ENCODE measurements around the gene HTRA2. TPM values are rescaled to one million over a fixed set of nuclear protein-coding genes. Genes with fewer than 3 reads are reported as not detected.

HTRA2 gene
- total RNA-seq, 1 donor from 2014 or later: 24.2 TPM

- no peak for DNase-seq (ENCODE audit: low spot score)
- peaks cover 66% of the 10 kb centered on the region for H3K4me1 Mint-ChIP-seq (ENCODE audit: low read depth)
- no peaks in the 10 kb centered on the region for H3K27me3 Mint-ChIP-seq (ENCODE audit: low read depth)
- TF ChIP-seq CTCF (IDR thresholded peaks at IDR 0.05): no peak
- H3K27ac Mint-ChIP-seq (ENCODE audit: unreplicated experiment): peak within 1 kb of the TSS; percentile 97
- H3K36me3 Mint-ChIP-seq (ENCODE audit: low read depth): peaks cover 9% of the 10 kb centered on the region
- H3K9me3 Mint-ChIP-seq (ENCODE audit: low read depth): no peaks in the 10 kb centered on the region
- H3K4me3 Mint-ChIP-seq (ENCODE audit: unreplicated experiment): peak within 1 kb of the TSS; percentile 97
Measured at GRCh38 chr2:74553892-74554819, 24.4 kb downstream of the HTRA2 start, which contains the start of the genes DOK1 and LOXL3. Gene DOK1, plus strand, starts transcription at chr2:74554720. Its CDS starts 35 bp downstream, at chr2:74554755. Gene LOXL3, minus strand, starts transcription at chr2:74553942. Its CDS starts 1,308 bp downstream, at chr2:74552634.

- Mint-ChIP-seq H3K27me3 (ENCODE audit: low read depth) (no peaks in the 10 kb centered on the region), H3K9me3 (ENCODE audit: low read depth) (no peaks in the 10 kb centered on the region), H3K4me1 (ENCODE audit: low read depth) (peaks cover 59% of the 10 kb centered on the region), H3K4me3 (ENCODE audit: unreplicated experiment) (peak overlapping the region; percentile 97), H3K27ac (ENCODE audit: unreplicated experiment) (peak overlapping the region; percentile 87), H3K36me3 (ENCODE audit: low read depth) (peaks cover 9% of the 10 kb centered on the region)
- TF ChIP-seq CTCF (IDR thresholded peaks at IDR 0.05): peak; percentile 32
- DNase-seq (ENCODE audit: low spot score): no peak
Measured at GRCh38 chr2:74554820-74555531, 25.2 kb downstream of the HTRA2 start.

GRCh38 chr2:74555610-74556103 lies 25.9 kb downstream of the HTRA2 start:
- H3K36me3 Mint-ChIP-seq (ENCODE audit: low read depth): peaks cover 7% of the 10 kb centered on the region
- H3K27me3 Mint-ChIP-seq (ENCODE audit: low read depth): no peaks in the 10 kb centered on the region
- peak overlapping the region; percentile 97 for H3K4me3 Mint-ChIP-seq (ENCODE audit: unreplicated experiment)
- no peak for DNase-seq (ENCODE audit: low spot score)
- no peak for TF ChIP-seq CTCF (IDR thresholded peaks at IDR 0.05)
- peak overlapping the region; percentile 87 for H3K27ac Mint-ChIP-seq (ENCODE audit: unreplicated experiment)
- H3K4me1 Mint-ChIP-seq (ENCODE audit: low read depth): peaks cover 59% of the 10 kb centered on the region
- H3K9me3 Mint-ChIP-seq (ENCODE audit: low read depth): no peaks in the 10 kb centered on the region

- peaks cover 7% of the 10 kb centered on the region for H3K36me3 Mint-ChIP-seq (ENCODE audit: low read depth)
- H3K9me3 Mint-ChIP-seq (ENCODE audit: low read depth): no peaks in the 10 kb centered on the region
- no peak for DNase-seq (ENCODE audit: low spot score)
- no peak for TF ChIP-seq CTCF (IDR thresholded peaks at IDR 0.05)
- H3K27me3 Mint-ChIP-seq (ENCODE audit: low read depth): no peaks in the 10 kb centered on the region
- peak overlapping the region; percentile 97 for H3K4me3 Mint-ChIP-seq (ENCODE audit: unreplicated experiment)
- H3K27ac Mint-ChIP-seq (ENCODE audit: unreplicated experiment): no peak overlapping the region
- H3K4me1 Mint-ChIP-seq (ENCODE audit: low read depth): peaks cover 55% of the 10 kb centered on the region
Measured at GRCh38 chr2:74556159-74556558, 26.4 kb downstream of the HTRA2 start.

- H3K4me3 Mint-ChIP-seq (ENCODE audit: unreplicated experiment): no peak overlapping the region
Measured at GRCh38 chr2:74556831-74557370, 27.2 kb downstream of the HTRA2 start.

More at GRCh38 chr2:74556831-74557370, 27.2 kb downstream of the HTRA2 start:
- H3K27me3 Mint-ChIP-seq (ENCODE audit: low read depth): no peaks in the 10 kb centered on the region
- H3K36me3 Mint-ChIP-seq (ENCODE audit: low read depth): peaks cover 2% of the 10 kb centered on the region
- no peak for DNase-seq (ENCODE audit: low spot score)
- no peak overlapping the region for H3K27ac Mint-ChIP-seq (ENCODE audit: unreplicated experiment)
- no peaks in the 10 kb centered on the region for H3K9me3 Mint-ChIP-seq (ENCODE audit: low read depth)
- H3K4me1 Mint-ChIP-seq (ENCODE audit: low read depth): peaks cover 49% of the 10 kb centered on the region
- no peak for TF ChIP-seq CTCF (IDR thresholded peaks at IDR 0.05)
